HCT116 (cell line): ENCODE measurements around the gene INO80C.

Source experiments
- EGR1 ChIP-seq: IDR thresholded peaks from 2 replicates; pipeline ENCODE4 v1.6.1; 2012; ENCODE audit warnings: low read depth
- POLR2AphosphoS5 ChIP-seq: IDR thresholded peaks from 2 replicates; pipeline ENCODE4 v1.6.1; 2011; ENCODE audit warnings: mild to moderate bottlenecking, low read depth, low read length, moderate library complexity
- REST ChIP-seq: IDR thresholded peaks from 2 replicates; pipeline ENCODE4 v1.6.1; 2012; ENCODE audit warnings: low read depth

- TF ChIP-seq EGR1 (no peak), REST (no peak), POLR2AphosphoS5 (no peak)
These were observed 71.0 kb downstream of the INO80C start for GRCh38 chr18:35426786-35427185.
